Fibroblast of pulmonary artery (primary cell): ENCODE results near the gene DDR2.
"Not testable (repeated sequence)": the region's sequence is repeated elsewhere in the genome, so short reads cannot be mapped to it uniquely, and the experiment has no call there.

Source experiments
- DNase-seq: peaks from one replicate; pipeline ENCODE4 v3.0.0-alpha.2; 2010; ENCODE audit warnings: low read depth
- H3K4me3 ChIP-seq: replicated peaks from 2 replicates; pipeline ENCODE4 v1.5.1; 2011; ENCODE audit warnings: low read depth, mild to moderate bottlenecking, control low read depth, low read length, moderate library complexity
- TF ChIP-seq, protein P1 (sequence below): IDR thresholded peaks from 2 replicates; pipeline ENCODE4 v1.5.1; 2011; ENCODE audit warnings: mild to moderate bottlenecking, control low read depth, low read length, inconsistent platforms; ENCODE audit errors: missing control alignments

The DDR2 gene

DNA sequence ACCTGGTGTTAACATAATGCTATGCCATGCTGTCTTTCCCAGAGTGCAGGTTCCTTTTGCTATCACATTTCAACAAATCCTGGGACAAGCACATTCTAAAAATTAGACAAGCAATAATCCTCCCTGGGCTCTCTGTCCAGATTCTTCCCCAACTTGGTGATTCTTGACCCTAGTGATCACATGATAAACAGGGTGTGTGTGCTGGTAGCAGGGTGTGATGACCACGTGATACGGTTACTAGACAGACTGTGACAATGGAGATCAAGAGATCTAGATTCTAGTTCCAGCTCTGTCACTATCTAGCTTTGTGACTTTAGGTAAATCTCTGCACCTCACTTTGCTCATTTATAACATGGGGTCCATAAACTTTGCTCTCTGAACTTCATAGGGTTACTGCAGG is 96.3 kb downstream of the DDR2 start:
- TF ChIP-seq, protein P1, sequence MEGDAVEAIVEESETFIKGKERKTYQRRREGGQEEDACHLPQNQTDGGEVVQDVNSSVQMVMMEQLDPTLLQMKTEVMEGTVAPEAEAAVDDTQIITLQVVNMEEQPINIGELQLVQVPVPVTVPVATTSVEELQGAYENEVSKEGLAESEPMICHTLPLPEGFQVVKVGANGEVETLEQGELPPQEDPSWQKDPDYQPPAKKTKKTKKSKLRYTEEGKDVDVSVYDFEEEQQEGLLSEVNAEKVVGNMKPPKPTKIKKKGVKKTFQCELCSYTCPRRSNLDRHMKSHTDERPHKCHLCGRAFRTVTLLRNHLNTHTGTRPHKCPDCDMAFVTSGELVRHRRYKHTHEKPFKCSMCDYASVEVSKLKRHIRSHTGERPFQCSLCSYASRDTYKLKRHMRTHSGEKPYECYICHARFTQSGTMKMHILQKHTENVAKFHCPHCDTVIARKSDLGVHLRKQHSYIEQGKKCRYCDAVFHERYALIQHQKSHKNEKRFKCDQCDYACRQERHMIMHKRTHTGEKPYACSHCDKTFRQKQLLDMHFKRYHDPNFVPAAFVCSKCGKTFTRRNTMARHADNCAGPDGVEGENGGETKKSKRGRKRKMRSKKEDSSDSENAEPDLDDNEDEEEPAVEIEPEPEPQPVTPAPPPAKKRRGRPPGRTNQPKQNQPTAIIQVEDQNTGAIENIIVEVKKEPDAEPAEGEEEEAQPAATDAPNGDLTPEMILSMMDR: no peak
- H3K4me3 ChIP-seq: no peak overlapping the region
- DNase-seq: no peak

DNA sequence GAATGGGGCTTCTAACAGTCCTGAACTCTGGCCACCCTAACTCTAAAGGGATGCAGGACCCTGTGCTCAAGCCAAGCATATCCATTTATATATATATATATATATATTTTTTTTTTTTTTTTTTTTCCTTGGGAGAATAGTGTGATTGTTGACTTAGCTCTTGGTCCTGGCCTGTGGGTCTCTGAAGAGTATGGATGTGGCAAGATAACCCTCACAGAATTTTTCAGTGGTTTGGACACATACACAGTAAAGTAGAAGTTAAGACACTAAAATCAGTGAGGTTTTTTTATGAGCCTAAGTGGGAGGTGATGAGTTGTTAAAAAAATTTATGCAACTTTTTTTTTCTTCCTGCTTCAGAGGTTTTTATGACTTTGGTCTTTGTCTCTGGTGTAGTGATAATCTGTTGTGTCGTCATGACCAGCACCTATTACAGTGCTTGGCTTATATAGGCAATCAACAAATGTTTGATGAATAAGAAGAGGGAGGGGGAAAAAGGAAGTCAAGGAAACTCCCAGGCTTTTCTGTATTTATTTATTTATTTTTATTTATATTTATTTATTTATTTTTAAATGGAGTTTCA is 97.0 kb downstream of the DDR2 start:
- DNase-seq, H3K4me3 ChIP-seq: not testable (repeated sequence)

DNA sequence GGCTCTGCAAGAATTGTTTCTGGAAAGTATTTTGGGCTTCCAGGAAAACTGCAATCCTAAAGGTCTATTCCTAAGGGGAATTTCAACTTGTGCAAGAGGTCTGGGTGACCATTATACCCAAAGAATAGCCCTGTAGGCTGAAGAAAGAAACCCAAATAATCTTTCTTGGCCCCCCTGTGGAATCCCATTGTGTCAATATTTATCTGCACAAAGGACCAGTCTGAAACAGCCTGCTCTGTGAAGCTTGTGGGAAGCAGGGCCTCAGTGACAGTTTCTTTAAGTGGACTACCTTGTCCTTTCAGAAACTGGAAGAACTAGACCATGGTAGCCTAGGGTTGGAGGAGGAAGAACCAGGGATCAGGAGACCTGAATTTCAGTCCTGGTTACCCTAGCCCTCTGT is 99.8 kb downstream of the DDR2 start:
- H3K4me3 ChIP-seq: no peak overlapping the region
- DNase-seq: no peak
- TF ChIP-seq, protein P1: no peak

DNA sequence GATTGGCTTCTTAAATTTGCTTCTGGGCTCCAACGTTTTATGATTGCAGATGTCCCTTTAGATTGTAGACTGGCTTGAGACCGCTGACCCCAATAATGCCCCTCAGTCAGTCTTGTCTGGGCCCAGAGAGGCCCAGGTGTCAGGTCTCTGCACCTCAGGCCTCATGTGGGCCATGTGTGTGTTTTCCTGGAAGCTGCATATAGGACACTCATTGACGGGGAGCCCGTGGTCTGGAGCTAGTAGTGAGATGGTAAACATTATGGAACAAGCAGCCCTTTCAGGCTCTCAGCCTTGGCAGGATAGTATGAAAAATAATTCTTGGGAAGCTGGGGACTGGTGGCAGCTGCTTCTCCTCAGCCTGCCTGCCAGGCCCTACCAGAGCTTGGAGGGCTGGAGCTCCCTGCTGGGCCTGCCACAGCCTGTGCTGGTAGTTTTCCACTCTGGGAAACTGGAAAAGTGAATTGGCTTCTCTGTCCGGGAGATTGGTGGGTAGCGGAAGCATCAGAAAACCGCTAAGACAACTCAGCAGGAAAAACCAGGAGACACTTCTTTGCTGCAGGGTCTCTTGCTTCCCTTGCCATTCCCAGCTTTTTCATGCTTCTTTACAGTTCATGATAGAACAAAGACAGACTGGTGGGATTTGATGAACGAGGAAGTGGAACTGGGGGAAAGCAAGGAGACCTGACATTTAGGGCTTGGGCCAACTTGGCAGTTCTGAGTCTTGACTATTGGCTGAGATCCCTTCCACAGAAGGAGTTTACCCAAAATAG is 100.5 kb downstream of the DDR2 start:
- peak; percentile 22 for DNase-seq
- H3K4me3 ChIP-seq: no peak overlapping the region
- TF ChIP-seq, protein P1: no peak

DNA sequence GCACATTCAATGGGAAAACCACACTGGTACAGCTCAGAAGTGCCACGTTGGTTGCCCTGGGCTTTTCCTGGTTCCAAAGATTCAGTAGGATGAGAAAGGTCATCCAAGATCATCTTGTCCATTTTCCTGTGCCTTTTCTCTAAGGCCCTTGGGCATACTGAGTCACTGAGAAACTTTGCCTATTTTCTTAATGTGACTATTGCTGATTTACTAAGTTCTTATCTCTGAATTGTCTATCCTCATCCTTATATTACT is 101.0 kb downstream of the DDR2 start:
- DNase-seq: no peak
- H3K4me3 ChIP-seq: no peak overlapping the region
- TF ChIP-seq, protein P1: no peak

DNA sequence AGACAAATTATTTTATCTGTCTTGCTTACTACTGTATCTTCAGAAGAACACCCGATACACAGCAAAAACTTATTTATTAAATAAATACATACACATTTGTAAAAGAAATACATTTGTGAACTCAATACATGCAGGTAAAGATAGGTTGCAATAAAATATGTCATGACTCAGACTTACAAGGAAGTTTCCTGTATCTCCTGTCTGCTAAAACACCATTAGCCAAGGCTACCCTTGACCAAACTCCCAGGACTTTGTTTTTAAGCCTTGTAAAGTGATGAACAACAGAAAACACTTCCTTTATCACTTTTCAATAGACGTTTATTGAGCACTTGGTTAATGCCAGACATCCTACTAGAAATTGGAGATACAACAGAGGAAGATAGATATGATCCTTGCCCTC is 101.8 kb downstream of the DDR2 start:
- DNase-seq: no peak
- no peak overlapping the region for H3K4me3 ChIP-seq
- TF ChIP-seq, protein P1: no peak

DNA sequence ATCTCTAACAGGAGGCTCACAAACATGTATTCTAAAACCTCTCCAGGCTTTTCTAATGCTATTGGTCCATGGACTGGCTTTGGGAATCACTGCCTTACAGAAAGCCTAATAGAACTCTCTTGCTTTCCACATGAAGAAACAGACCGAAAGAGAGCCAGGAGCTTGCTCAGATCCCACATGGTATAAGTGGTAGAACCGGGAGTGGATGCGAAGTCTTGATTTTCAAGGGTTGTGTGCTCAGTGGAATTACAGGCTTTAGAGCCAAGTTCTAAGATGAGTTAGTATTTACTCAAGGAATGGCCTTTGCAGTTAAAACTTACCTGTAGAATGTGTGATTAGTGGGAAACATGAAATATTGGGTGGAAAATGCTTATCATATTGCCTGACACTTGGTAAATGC is 103.9 kb downstream of the DDR2 start:
- TF ChIP-seq, protein P1: no peak
- no peak for DNase-seq
- no peak overlapping the region for H3K4me3 ChIP-seq
